HepG2 (cell line): ENCODE measurements around the gene CCSER1.

Experiments
- ATF7 ChIP-seq, 2 experiments: fragments of 450-650 bp in 1 of 2; sonication (generic) in 1 of 2; formaldehyde crosslinking in 1 of 2; IDR thresholded peaks; 2 replicates each; pipeline versions ENCODE4 v1.4.0 to v1.6.1; 2016 to 2020; ENCODE audit warnings: antibody characterized with exemption in 1 of 2, mild to moderate bottlenecking in 1 of 2, missing genetic modification reagents in 1 of 2
- GABPA ChIP-seq, 2 experiments: IDR thresholded peaks; 2 replicates each; pipeline ENCODE4 v1.6.1; 2011 to 2016; ENCODE audit warnings: low read depth in 2 of 2, low read length in 1 of 2, missing biosample characterization in 1 of 2, missing genetic modification characterization in 1 of 2
- PCBP2 ChIP-seq: fragments of 200-400 bp; formaldehyde crosslinking; optimal IDR thresholded peaks from 2 replicates; pipeline ENCODE3; 2018; ENCODE audit warnings: low read length, low read depth; ENCODE audit not compliant: poor library complexity, severe bottlenecking
- POLR2AphosphoS2 ChIP-seq: IDR thresholded peaks from 2 replicates; pipeline ENCODE4 v1.6.1; 2011; ENCODE audit warnings: low read depth, low read length, improper control_type of control experiment
- RAD21 ChIP-seq: fragments of 450-650 bp; formaldehyde crosslinking; IDR thresholded peaks from 2 replicates; pipeline ENCODE4 v1.5.0; 2020; ENCODE audit warnings: mild to moderate bottlenecking
- ZNF773 ChIP-seq: sonication (generic); formaldehyde crosslinking; IDR thresholded peaks from 2 replicates; pipeline ENCODE4 v1.4.0; 2020; ENCODE audit warnings: missing genetic modification reagents, borderline replicate concordance
- TF ChIP-seq, protein P1 (sequence below): sonication (generic); formaldehyde crosslinking; IDR thresholded peaks from 2 replicates; pipeline ENCODE4 v1.8.1; 2022; ENCODE audit warnings: low read depth, mild to moderate bottlenecking, missing genetic modification reagents
- TF ChIP-seq, protein P2 (sequence below): sonication (generic); formaldehyde crosslinking; IDR thresholded peaks from 2 replicates; pipeline ENCODE4 v1.4.0; 2020; ENCODE audit warnings: low read depth, mild to moderate bottlenecking, missing genetic modification reagents

DNA sequence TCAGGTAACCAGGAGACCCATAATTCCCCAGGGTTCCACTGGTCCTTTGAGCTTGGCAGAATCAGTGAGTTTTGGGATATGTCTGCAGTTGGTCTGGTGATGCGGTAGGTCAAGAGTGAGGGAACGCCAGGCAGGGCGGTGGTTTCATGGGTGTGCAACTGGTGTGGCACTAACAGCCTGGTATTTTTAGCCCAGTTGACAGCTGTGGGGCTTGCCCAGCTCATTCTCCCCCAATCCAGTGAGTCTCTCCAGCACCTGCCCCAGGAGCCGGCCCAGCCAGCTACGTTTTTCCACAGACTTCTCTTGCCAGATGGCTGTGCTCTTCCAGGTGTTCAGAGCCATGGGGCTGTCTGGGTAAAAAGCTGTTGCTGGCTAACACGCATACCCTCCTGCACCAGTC is 1019.9 kb downstream of the CCSER1 start:
- no peak for TF ChIP-seq RAD21 (CRISPR knock-in tag)
- TF ChIP-seq ATF7 (IDR thresholded peaks at IDR 0.05): no peak
- TF ChIP-seq ATF7 (CRISPR knock-in tag; IDR thresholded peaks at IDR 0.05): no peak
- no peak for TF ChIP-seq GABPA (IDR thresholded peaks at IDR 0.05; ENCODE audit: low read depth, low read length)
- no peak for TF ChIP-seq GABPA (CRISPR knock-in tag; IDR thresholded peaks at IDR 0.05; ENCODE audit: low read depth)
- TF ChIP-seq, protein P1, sequence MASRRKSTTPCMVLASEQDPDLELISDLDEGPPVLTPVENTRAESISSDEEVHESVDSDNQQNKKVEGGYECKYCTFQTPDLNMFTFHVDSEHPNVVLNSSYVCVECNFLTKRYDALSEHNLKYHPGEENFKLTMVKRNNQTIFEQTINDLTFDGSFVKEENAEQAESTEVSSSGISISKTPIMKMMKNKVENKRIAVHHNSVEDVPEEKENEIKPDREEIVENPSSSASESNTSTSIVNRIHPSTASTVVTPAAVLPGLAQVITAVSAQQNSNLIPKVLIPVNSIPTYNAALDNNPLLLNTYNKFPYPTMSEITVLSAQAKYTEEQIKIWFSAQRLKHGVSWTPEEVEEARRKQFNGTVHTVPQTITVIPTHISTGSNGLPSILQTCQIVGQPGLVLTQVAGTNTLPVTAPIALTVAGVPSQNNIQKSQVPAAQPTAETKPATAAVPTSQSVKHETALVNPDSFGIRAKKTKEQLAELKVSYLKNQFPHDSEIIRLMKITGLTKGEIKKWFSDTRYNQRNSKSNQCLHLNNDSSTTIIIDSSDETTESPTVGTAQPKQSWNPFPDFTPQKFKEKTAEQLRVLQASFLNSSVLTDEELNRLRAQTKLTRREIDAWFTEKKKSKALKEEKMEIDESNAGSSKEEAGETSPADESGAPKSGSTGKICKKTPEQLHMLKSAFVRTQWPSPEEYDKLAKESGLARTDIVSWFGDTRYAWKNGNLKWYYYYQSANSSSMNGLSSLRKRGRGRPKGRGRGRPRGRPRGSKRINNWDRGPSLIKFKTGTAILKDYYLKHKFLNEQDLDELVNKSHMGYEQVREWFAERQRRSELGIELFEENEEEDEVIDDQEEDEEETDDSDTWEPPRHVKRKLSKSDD (CRISPR knock-in tag): no peak
- TF ChIP-seq POLR2AphosphoS2: no peak
- TF ChIP-seq, protein P2, sequence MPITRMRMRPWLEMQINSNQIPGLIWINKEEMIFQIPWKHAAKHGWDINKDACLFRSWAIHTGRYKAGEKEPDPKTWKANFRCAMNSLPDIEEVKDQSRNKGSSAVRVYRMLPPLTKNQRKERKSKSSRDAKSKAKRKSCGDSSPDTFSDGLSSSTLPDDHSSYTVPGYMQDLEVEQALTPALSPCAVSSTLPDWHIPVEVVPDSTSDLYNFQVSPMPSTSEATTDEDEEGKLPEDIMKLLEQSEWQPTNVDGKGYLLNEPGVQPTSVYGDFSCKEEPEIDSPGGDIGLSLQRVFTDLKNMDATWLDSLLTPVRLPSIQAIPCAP (CRISPR knock-in tag): no peak
- no peak for TF ChIP-seq PCBP2
- no peak for TF ChIP-seq ZNF773 (CRISPR knock-in tag)
